HG02840 (cell line): ENCODE measurements around the gene ARNT2.
"Not testable (repeated sequence)": the region's sequence is repeated elsewhere in the genome, so short reads cannot be mapped to it uniquely, and the experiment has no call there.

Source experiments
- ATAC-seq: cut with Tn5 transposase; IDR thresholded peaks from one replicate; pipeline ENCODE4 v1.9.1; 2021; ENCODE audit warnings: mild to moderate bottlenecking, moderate library complexity, moderate number of reproducible peaks; ENCODE audit not compliant: unreplicated experiment, low FRiP score

ARNT2 gene

GRCh38 chr15:80404057-80404760 lies at the start of gene ARNT2:
Gene ARNT2 (plus strand): TSS chr15:80404382. CDS start chr15:80404516, 134 bp downstream.
- ATAC-seq: no peak

- no peak for ATAC-seq
These were observed 37.1 kb upstream of the ARNT2 start for GRCh38 chr15:80367094-80367493.

DNA sequence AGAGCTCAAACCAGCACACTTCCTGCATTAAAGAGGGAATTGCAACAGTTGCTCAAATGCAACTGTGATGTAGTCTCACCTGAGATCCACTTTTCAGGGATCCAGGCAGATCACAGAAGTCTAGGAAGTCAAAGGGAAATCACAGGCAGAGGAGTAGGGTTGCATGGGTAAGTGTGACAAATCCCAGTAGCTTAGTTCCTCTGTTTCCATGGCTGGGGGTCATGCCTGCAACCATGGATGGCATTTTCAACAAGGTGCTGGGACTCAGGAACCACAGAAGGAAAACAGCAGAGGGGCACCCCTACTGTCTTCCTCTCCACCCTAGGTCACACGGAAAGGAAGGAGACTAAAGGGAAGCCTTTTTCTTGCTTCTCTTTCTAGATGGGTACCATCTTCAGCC lies 36.5 kb upstream of the ARNT2 start:
- no peak for ATAC-seq

- ATAC-seq: no peak
These were observed 32.3 kb upstream of the ARNT2 start for GRCh38 chr15:80371924-80372323.

- no peak for ATAC-seq
These were observed 29.7 kb upstream of the ARNT2 start for GRCh38 chr15:80374441-80374840.

DNA sequence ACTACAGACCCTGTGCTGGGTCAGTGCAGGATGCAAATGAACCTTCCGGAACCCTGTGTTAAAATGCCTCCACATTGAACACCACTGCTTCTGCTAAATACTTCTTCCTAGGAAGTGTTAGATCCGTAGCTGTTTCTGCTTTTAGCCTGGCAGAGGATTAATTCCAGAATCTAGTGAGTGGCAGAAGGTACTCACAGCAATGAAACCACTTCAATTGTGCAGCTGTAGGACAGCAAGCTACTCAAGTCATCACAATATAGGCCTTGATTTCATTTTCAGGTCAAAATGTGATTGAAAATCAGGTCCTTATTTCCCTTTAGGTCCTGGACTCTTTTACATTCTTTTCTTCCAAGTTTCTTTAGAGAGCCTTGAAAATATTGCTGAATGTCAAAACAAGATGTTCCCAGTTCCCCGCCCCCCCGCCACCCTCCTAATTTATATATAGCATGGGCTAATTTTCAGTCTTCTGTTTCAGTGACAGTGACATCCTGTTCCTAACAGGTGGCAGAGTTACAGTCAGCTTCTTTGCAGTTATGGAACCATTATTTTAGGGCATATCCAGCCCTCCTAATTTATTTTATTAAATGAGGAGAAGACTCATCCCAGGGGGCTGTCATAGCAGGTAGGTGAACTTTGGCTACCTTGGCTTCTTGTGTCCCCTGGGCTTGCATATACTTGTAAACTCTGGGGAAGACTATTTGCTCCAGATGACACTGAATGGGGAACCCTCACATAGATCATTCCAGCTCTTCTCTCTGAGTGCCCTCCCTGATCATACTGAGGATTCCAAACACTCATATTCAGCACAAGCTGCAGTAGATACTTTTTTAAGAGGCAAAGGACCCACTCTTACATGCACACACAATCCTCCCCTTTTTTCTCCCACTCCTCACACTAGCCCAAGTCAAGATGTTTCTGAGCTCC lies 28.0 kb upstream of the ARNT2 start:
- no peak for ATAC-seq

GRCh38 chr15:80379693-80380092 lies 24.5 kb upstream of the ARNT2 start:
- no peak for ATAC-seq

- no peak for ATAC-seq
These were observed 24.0 kb upstream of the ARNT2 start for GRCh38 chr15:80380154-80380553.

GRCh38 chr15:80382285-80382684 lies 21.9 kb upstream of the ARNT2 start:
- no peak for ATAC-seq

- ATAC-seq: no peak
These were observed 19.8 kb upstream of the ARNT2 start for GRCh38 chr15:80384432-80384831.

DNA sequence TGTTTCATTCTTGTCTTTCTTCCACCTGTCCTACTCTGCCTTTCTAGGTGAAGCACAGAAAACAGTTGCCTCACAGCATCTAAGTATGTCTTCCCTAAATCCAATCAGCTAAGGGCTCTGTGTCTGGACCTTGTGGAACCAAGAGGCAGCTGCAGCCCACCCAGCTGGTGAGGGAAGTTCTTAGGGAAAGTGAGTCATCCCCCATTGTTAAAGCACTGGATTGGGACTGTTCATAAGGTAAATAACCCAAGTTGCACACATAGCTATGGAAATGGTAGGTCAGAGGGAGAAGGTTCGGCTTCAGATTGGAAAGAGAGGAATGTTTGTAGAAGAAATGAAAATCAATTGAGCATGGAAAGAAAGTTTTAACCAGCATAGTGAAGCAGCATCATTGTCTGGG lies 18.0 kb upstream of the ARNT2 start:
- no peak for ATAC-seq

DNA sequence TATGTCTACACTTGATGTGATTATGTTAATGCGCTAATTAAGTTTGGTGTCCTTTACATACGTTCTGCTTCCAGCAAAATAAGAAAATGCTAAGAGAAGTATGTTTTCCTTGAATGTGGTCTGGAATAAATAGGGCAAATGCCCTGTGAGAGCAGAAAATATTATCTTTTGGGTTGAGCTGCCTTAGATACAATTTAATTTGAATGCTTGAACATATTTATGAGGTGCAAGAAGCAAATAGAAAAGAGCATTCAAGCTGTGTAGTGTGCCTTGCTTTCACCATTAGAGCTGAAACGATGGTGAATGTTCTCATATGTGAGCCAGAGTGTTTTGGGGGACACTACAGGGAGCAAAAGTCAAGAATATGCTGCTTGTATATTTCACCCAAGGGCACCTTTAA lies 15.9 kb upstream of the ARNT2 start:
- ATAC-seq: no peak

DNA sequence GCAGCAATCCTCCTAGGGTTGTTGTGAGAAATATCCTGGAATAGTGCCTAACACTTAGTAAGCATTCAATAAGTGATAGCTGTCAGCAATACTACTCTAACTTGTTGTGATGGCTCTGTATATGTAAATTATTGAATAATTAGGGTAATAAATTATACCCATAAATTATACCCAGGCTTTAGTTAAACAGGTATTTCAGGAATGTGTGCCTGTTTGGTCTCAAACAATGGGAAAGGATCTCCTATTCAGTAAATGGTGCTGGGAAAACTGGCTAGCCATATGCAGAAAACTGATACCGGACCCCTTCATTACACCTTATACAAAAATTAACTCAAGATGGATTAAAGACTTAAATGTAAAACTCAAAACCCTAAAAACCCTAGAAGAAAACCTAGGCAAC lies 14.8 kb upstream of the ARNT2 start:
- no peak for ATAC-seq

- not testable (repeated sequence) for ATAC-seq
These were observed 13.2 kb upstream of the ARNT2 start for GRCh38 chr15:80390942-80391341.

- ATAC-seq: no peak
These were observed 8.6 kb upstream of the ARNT2 start for GRCh38 chr15:80395616-80396015.

GRCh38 chr15:80396096-80396495 lies 8.1 kb upstream of the ARNT2 start:
- no peak for ATAC-seq

- no peak for ATAC-seq
These were observed 4.7 kb upstream of the ARNT2 start for GRCh38 chr15:80399508-80399907.

DNA sequence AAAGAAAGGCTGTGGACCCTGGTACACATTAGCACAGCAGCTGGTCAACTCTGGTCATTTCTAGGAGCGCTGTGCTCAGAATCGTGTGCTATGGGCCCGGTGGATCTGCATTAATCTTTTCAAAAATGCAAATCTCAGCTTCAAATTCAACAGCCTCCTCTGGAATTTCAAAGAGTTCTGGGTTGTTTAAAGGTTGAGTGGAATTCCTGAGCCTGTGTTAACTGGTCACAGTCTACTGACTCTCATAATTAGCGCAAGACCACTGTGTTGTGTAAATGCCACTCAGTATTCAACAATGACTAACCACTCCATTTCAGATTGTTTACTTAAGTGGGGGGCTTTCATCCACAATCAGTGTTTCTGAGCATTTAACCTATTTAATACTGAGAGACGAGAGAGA lies 2.7 kb upstream of the ARNT2 start:
- ATAC-seq: no peak

GRCh38 chr15:80402339-80402738 lies 1.8 kb upstream of the ARNT2 start:
- ATAC-seq: no peak

GRCh38 chr15:80403712-80404056 lies 498 bp upstream of the ARNT2 start:
- ATAC-seq: no peak

DNA sequence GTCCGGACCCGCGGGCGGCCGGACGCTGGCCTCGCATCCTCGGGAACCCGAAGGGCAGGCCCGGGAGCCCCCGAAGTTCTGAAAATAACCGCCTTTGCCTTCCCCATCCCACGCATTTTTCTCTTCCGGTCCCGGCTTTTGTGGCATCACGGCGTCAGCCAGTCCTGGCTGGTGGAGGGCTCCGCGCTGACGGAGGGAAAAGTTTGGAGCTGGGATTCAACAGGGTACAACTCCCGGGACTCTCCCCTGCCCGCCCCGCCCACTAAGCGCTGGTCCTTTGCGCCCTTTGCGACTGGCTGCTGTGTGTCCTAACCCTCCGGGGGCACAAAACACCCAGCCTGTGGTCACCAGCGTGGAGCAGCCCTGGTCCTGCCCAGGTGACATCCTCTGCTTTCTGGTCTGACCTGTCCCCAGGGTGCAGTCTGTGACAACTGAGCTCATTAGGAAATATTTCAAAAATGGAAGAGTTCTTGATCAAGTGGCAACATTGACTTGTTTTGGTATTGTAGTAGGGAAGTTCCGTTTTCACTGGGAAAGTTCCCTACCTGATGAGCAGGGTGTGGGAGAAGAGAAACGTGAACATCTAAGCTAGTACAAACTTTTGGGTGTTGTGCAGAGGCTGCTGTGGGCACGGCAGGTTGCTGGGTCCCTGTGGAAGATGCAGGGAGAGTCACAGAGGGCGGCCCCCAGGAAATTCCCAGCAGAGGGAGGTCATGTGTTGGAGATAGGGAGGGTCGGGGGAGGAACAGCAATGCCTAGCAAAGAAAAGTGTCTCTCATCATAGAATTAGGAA lies 775 bp downstream of the ARNT2 start:
- no peak for ATAC-seq
